HepG2 (cell line): ENCODE results near the gene ITGB2. TPM values are rescaled to one million over a fixed set of nuclear protein-coding genes. Genes with fewer than 3 reads are reported as not detected.

Experiments
- ATM ChIP-seq: fragments of 450-650 bp; IDR thresholded peaks from 2 replicates; pipeline ENCODE4 v1.7.1; 2017; ENCODE audit warnings: mild to moderate bottlenecking, borderline replicate concordance
- HMGXB3 ChIP-seq: sonication (generic); formaldehyde crosslinking; IDR thresholded peaks from 2 replicates; pipeline ENCODE4 v1.4.0; 2020; ENCODE audit warnings: missing genetic modification reagents, borderline replicate concordance
- PHF5A ChIP-seq: IDR thresholded peaks from one replicate; pipeline ENCODE4 v1.6.1; 2018; ENCODE audit warnings: low read depth, missing genetic modification reagents; ENCODE audit not compliant: unreplicated experiment
- ZNF136 ChIP-seq: sonication (generic); formaldehyde crosslinking; IDR thresholded peaks from 2 replicates; pipeline ENCODE4 v1.8.1; 2022; ENCODE audit warnings: low read depth, mild to moderate bottlenecking, moderate library complexity, missing genetic modification reagents
- ZNF367 ChIP-seq: sonication (generic); formaldehyde crosslinking; IDR thresholded peaks from 2 replicates; pipeline ENCODE4 v1.4.0; 2020; ENCODE audit warnings: missing genetic modification reagents, borderline replicate concordance
- ZNF687 ChIP-seq: sonication (generic); formaldehyde crosslinking; IDR thresholded peaks from 2 replicates; pipeline ENCODE4 v1.5.1; 2020; ENCODE audit warnings: mild to moderate bottlenecking, missing genetic modification reagents, moderate library complexity
- polyA plus RNA-seq, 8 experiments: library from polyadenylated mRNA; depleted of rRNA in 3 of 8; stranded (reverse) in 7 of 8; unstranded in 1 of 8; fragments of >200 nt; fragmentation: Illumina TruSeq in 4 of 8; extraction: Trizol in 4 of 8; gene quantifications; 2 replicates each; pipeline versions ENCODE4 v1.2.1 to v1.2.3, GENCODE V29; 2011 to 2016; ENCODE audit warnings: low read depth in 4 of 8, missing spikeins in 1 of 8, mixed read lengths in 1 of 8; ENCODE audit not compliant: insufficient read depth in 1 of 8
- total RNA-seq, 5 experiments: library from RNA; depleted of rRNA; stranded (reverse); fragments of >200 nt; fragmentation: Illumina TruSeq; extraction: Trizol; gene quantifications; 2 replicates each; pipeline ENCODE4 v1.2.3, GENCODE V29; 2016; ENCODE audit warnings: low read depth in 1 of 5
- TF ChIP-seq, protein P1 (sequence below): IDR thresholded peaks from 2 replicates; pipeline ENCODE4 v1.6.1; 2012; ENCODE audit warnings: low read length, improper control_type of control experiment
- TF ChIP-seq, protein P2 (sequence below): sonication (generic); formaldehyde crosslinking; IDR thresholded peaks from 2 replicates; pipeline ENCODE4 v1.5.1; 2020; ENCODE audit warnings: missing genetic modification reagents, mild to moderate bottlenecking, borderline replicate concordance
- TF ChIP-seq, protein P3 (sequence below): sonication (generic); formaldehyde crosslinking; IDR thresholded peaks from 2 replicates; pipeline ENCODE4 v1.9.0; 2021; ENCODE audit warnings: missing genetic modification reagents, borderline replicate concordance

Gene ITGB2
- total and polyA plus RNA-seq, 2 of the 13 experiments (the other 11 are each of a cell fraction or from before 2014, with no cell fraction given): 4.2 to 18.0 TPM

DNA sequence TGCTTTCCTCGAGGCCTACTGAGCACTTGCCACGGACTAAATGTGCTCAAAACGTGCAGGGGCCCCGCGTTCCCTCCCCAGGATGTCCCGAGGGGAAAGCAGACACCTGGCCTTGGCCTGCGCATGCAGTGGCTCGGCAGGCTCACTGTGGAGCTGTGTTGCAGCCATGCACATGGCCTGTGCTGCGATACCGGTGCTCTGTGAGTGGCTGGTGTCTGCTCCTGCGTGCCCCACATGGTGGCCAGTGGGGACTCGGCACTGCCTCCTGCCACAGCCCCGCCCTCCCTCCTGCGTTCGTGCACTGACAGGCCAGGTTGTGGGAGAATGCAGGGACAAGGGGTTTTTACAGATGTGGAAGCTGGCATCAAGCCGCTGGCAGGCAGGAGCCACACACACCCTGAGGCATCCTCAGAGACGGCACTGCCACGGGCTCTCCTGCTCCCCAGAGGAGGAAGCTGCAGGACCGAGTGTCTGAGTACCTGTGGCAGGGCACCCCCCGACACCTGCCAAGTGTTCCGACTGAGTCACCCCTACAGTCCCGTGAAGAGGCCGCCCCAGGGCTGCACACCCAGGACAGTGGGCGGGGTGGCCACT, 30.3 kb downstream of the ITGB2 start (continued):
- TF ChIP-seq, protein P1, sequence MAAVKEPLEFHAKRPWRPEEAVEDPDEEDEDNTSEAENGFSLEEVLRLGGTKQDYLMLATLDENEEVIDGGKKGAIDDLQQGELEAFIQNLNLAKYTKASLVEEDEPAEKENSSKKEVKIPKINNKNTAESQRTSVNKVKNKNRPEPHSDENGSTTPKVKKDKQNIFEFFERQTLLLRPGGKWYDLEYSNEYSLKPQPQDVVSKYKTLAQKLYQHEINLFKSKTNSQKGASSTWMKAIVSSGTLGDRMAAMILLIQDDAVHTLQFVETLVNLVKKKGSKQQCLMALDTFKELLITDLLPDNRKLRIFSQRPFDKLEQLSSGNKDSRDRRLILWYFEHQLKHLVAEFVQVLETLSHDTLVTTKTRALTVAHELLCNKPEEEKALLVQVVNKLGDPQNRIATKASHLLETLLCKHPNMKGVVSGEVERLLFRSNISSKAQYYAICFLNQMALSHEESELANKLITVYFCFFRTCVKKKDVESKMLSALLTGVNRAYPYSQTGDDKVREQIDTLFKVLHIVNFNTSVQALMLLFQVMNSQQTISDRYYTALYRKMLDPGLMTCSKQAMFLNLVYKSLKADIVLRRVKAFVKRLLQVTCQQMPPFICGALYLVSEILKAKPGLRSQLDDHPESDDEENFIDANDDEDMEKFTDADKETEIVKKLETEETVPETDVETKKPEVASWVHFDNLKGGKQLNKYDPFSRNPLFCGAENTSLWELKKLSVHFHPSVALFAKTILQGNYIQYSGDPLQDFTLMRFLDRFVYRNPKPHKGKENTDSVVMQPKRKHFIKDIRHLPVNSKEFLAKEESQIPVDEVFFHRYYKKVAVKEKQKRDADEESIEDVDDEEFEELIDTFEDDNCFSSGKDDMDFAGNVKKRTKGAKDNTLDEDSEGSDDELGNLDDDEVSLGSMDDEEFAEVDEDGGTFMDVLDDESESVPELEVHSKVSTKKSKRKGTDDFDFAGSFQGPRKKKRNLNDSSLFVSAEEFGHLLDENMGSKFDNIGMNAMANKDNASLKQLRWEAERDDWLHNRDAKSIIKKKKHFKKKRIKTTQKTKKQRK: no peak
- no peak for TF ChIP-seq ATM
- no peak for TF ChIP-seq PHF5A (CRISPR knock-in tag)
- TF ChIP-seq, protein P2, sequence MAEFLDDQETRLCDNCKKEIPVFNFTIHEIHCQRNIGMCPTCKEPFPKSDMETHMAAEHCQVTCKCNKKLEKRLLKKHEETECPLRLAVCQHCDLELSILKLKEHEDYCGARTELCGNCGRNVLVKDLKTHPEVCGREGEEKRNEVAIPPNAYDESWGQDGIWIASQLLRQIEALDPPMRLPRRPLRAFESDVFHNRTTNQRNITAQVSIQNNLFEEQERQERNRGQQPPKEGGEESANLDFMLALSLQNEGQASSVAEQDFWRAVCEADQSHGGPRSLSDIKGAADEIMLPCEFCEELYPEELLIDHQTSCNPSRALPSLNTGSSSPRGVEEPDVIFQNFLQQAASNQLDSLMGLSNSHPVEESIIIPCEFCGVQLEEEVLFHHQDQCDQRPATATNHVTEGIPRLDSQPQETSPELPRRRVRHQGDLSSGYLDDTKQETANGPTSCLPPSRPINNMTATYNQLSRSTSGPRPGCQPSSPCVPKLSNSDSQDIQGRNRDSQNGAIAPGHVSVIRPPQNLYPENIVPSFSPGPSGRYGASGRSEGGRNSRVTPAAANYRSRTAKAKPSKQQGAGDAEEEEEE (CRISPR knock-in tag): no peak
- TF ChIP-seq HMGXB3: peak; percentile 41; the same call in 1 of the 2 replicates
- TF ChIP-seq, protein P3, sequence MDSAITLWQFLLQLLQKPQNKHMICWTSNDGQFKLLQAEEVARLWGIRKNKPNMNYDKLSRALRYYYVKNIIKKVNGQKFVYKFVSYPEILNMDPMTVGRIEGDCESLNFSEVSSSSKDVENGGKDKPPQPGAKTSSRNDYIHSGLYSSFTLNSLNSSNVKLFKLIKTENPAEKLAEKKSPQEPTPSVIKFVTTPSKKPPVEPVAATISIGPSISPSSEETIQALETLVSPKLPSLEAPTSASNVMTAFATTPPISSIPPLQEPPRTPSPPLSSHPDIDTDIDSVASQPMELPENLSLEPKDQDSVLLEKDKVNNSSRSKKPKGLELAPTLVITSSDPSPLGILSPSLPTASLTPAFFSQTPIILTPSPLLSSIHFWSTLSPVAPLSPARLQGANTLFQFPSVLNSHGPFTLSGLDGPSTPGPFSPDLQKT (CRISPR knock-in tag): no peak
- TF ChIP-seq ZNF687: peak; percentile 93
- TF ChIP-seq ZNF367 (CRISPR knock-in tag): no peak
- TF ChIP-seq ZNF136 (CRISPR knock-in tag): no peak
